ENCODE results near the gene POGLUT3. TPM values are rescaled to one million over a fixed set of nuclear protein-coding genes. Genes with fewer than 3 reads are reported as not detected.

POGLUT3 gene
- total and polyA plus RNA-seq, 2 of the 8 experiments (the other 6 are each of a cell fraction or from before 2014, with no cell fraction given) = 4.7 to 17.4 TPM

Other genes starting within 250 kb of the POGLUT3 start
- 0.22 and 0.52 TPM in 2 replicates for gene C11orf65, start 30.9 kb downstream of the POGLUT3 start, total RNA-seq (2021; fragmentation: NEBNext Ultra II Directional; extraction: Animal tissue kit (Norgen Biotek cat#: 25700))
- 0.08 and 0.14 TPM in 2 replicates for gene C11orf65, start 30.9 kb downstream of the POGLUT3 start, polyA plus RNA-seq (2011; rRNA removed)
- gene EXPH5, start 95.4 kb upstream of the POGLUT3 start, total RNA-seq (2021; fragmentation: NEBNext Ultra II Directional; extraction: Animal tissue kit (Norgen Biotek cat#: 25700)) = 11.5 and 11.9 TPM in 2 replicates
- 0.86 and 1.1 TPM in 2 replicates for gene EXPH5, start 95.4 kb upstream of the POGLUT3 start, polyA plus RNA-seq (2011; rRNA removed)
- gene DDX10, start 166.7 kb upstream of the POGLUT3 start, total RNA-seq (2021; fragmentation: NEBNext Ultra II Directional; extraction: Animal tissue kit (Norgen Biotek cat#: 25700)) = 44.9 and 52.2 TPM in 2 replicates
- 27.7 and 49.2 TPM in 2 replicates for gene DDX10, start 166.7 kb upstream of the POGLUT3 start, polyA plus RNA-seq (2011; rRNA removed)